GM10248 (cell line): ENCODE data around the gene GPAM.
"Not testable (repeated sequence)": the region's sequence is repeated elsewhere in the genome, so short reads cannot be mapped to it uniquely, and the experiment has no call there.

Experiments used
- CTCF ChIA-PET: fragments of 300-600 bp; sonication (Branson Sonifier 250); formaldehyde crosslinking; extraction: SDS; loops from one replicate; lab custom pipeline; 2021; ENCODE audit warnings: antibody characterized with exemption; lab: Yijun Ruan, JAX
- POLR2A ChIA-PET: fragments of 350-650 bp; sonication (Branson Sonifier 250); formaldehyde crosslinking; extraction: SDS; loops from one replicate; lab custom pipeline; 2020; ENCODE audit warnings: antibody characterized with exemption; lab: Yijun Ruan, JAX
- DNase-seq: peaks from one replicate; pipeline ENCODE4 v3.0.0; 2012; ENCODE audit errors: extremely low spot score
- CTCF ChIP-seq: IDR thresholded peaks from 2 replicates; pipeline ENCODE4 v1.5.1; 2012; ENCODE audit warnings: mild to moderate bottlenecking, low read depth; ENCODE audit errors: extremely low read depth, missing control alignments, control extremely low read depth

Gene GPAM

GRCh38 chr10:112126172-112126571 is 57.4 kb downstream of the GPAM start:
- ChIA-PET POLR2A (no interaction called here), CTCF (interaction anchor here (1.0 to 20.4 kb wide), 3 partner anchors 10 to 12 kb away, joined by 3 to 250 read pairs (median 7); no protein-coding TSS in a partner anchor)
- no peak for TF ChIP-seq CTCF
- DNase-seq: no peak

- no peak for TF ChIP-seq CTCF
- CTCF ChIA-PET: interaction anchor here (1.4 to 20.4 kb wide), 5 partner anchors 9 to 191 kb away, joined by 3 to 250 read pairs (median 6); no protein-coding TSS in a partner anchor
- DNase-seq: no peak
- POLR2A ChIA-PET: no interaction called here
Observed at GRCh38 chr10:112124866-112125265, 58.7 kb downstream of the GPAM start.

GRCh38 chr10:112122827-112123226 is 60.7 kb downstream of the GPAM start:
- DNase-seq: no peak
- no peak for TF ChIP-seq CTCF
- POLR2A ChIA-PET: no interaction called here
- CTCF ChIA-PET: interaction anchor here (20.4 kb wide), 1 partner anchor 15 kb away, joined by 250 read pairs; no protein-coding TSS in a partner anchor

GRCh38 chr10:112120491-112120890 is 63.1 kb downstream of the GPAM start:
- POLR2A ChIA-PET: no interaction called here
- no peak for DNase-seq
- TF ChIP-seq CTCF: no peak
- CTCF ChIA-PET: interaction anchor here (2.1 to 20.4 kb wide), 3 partner anchors 10 to 315 kb away, joined by 7 to 250 read pairs (median 7); no protein-coding TSS in a partner anchor

- peak; percentile 72 for DNase-seq
- CTCF ChIA-PET: interaction anchor here (0.8 to 20.4 kb wide), 17 partner anchors 10 to 1507 kb away, joined by 3 to 250 read pairs (median 4); no protein-coding TSS in a partner anchor
- peak; percentile 74 for TF ChIP-seq CTCF
- POLR2A ChIA-PET: no interaction called here
Observed at GRCh38 chr10:112115781-112116385, 67.7 kb downstream of the GPAM start.

GRCh38 chr10:112109779-112110178 is 73.8 kb downstream of the GPAM start:
- POLR2A ChIA-PET, DNase-seq, CTCF ChIA-PET: not testable (repeated sequence)
